A204.1 (cell line): ENCODE measurements around the gene SV2C.
"Not testable (repeated sequence)": the region's sequence is repeated elsewhere in the genome, so short reads cannot be mapped to it uniquely, and the experiment has no call there.

ENCODE experiments used
- FAIRE-seq: peaks from 2 replicates; lab custom pipeline; 2012; peaks lifted over from hg19 to GRCh38; lab: Jason Lieb, UNC

SV2C gene

GRCh38 chr5:76204713-76205112 lies 121.5 kb downstream of the SV2C start:
- FAIRE-seq = no peak

GRCh38 chr5:76207120-76207519 lies 123.9 kb downstream of the SV2C start:
- FAIRE-seq = no peak

GRCh38 chr5:76209297-76209696 lies 126.1 kb downstream of the SV2C start:
- no peak for FAIRE-seq

- FAIRE-seq = no peak
These were observed 127.8 kb downstream of the SV2C start for GRCh38 chr5:76210946-76211345.

GRCh38 chr5:76213858-76214257 lies 130.7 kb downstream of the SV2C start:
- no peak for FAIRE-seq

- no peak for FAIRE-seq
These were observed 133.6 kb downstream of the SV2C start for GRCh38 chr5:76216748-76217147.

- no peak for FAIRE-seq
These were observed 136.5 kb downstream of the SV2C start for GRCh38 chr5:76219636-76220035.

- no peak for FAIRE-seq
These were observed 138.1 kb downstream of the SV2C start for GRCh38 chr5:76221311-76221710.

- FAIRE-seq = no peak
These were observed 139.1 kb downstream of the SV2C start for GRCh38 chr5:76222318-76222717.

- FAIRE-seq = no peak
These were observed 140.5 kb downstream of the SV2C start for GRCh38 chr5:76223696-76224095.

GRCh38 chr5:76224898-76225297 lies 141.7 kb downstream of the SV2C start:
- no peak for FAIRE-seq

GRCh38 chr5:76225336-76225735 lies 142.2 kb downstream of the SV2C start:
- FAIRE-seq = no peak

- FAIRE-seq = no peak
These were observed 146.7 kb downstream of the SV2C start for GRCh38 chr5:76229900-76230299.

GRCh38 chr5:76230711-76231285 lies 147.6 kb downstream of the SV2C start:
- no peak for FAIRE-seq

- no peak for FAIRE-seq
These were observed 151.5 kb downstream of the SV2C start for GRCh38 chr5:76234665-76235064.

GRCh38 chr5:76236684-76237083 lies 153.5 kb downstream of the SV2C start:
- no peak for FAIRE-seq

- FAIRE-seq = no peak
These were observed 157.2 kb downstream of the SV2C start for GRCh38 chr5:76240336-76240735.

GRCh38 chr5:76242155-76242554 lies 159.0 kb downstream of the SV2C start:
- FAIRE-seq = not testable (repeated sequence)

- FAIRE-seq = no peak
These were observed 162.4 kb downstream of the SV2C start for GRCh38 chr5:76245590-76245989.

- FAIRE-seq = no peak
These were observed 166.4 kb downstream of the SV2C start for GRCh38 chr5:76249621-76250020.

GRCh38 chr5:76250463-76250862 lies 167.3 kb downstream of the SV2C start:
- no peak for FAIRE-seq

- FAIRE-seq = no peak
These were observed 168.5 kb downstream of the SV2C start for GRCh38 chr5:76251656-76252055.

- FAIRE-seq = no peak
These were observed 169.3 kb downstream of the SV2C start for GRCh38 chr5:76252437-76252836.

- FAIRE-seq = no peak
These were observed 173.1 kb downstream of the SV2C start for GRCh38 chr5:76256116-76256889.
